KMS-11 (cell line): ENCODE measurements around the gene TRIP12.

Source experiments
- H2AFZ ChIP-seq: fragments of 200-600 bp; sonication (generic); 2 replicates; pipeline ENCODE4 v1.6.1; 2016; ENCODE audit warnings: antibody characterized with exemption, mixed run types, low read depth
- H3K27ac ChIP-seq: fragments of 200-600 bp; sonication (generic); 2 replicates; pipeline ENCODE4 v1.6.1; 2016; ENCODE audit warnings: mild to moderate bottlenecking, mixed run types
- H3K27me3 ChIP-seq: fragments of 200-600 bp; sonication (generic); 2 replicates; pipeline ENCODE4 v1.6.1; 2017; ENCODE audit warnings: mild to moderate bottlenecking, low read depth, mixed run types, moderate library complexity; ENCODE audit not compliant: insufficient read depth
- H3K36me3 ChIP-seq: fragments of 200-600 bp; sonication (generic); 2 replicates; pipeline ENCODE4 v1.6.1; 2017; ENCODE audit warnings: mild to moderate bottlenecking, mixed run types; ENCODE audit not compliant: insufficient read depth
- H3K4me1 ChIP-seq: fragments of 200-600 bp; sonication (generic); 2 replicates; pipeline ENCODE4 v1.6.1; 2016; ENCODE audit warnings: mild to moderate bottlenecking, low read depth, mixed run types; ENCODE audit not compliant: poor library complexity, severe bottlenecking
- H3K4me2 ChIP-seq: fragments of 200-600 bp; sonication (generic); 2 replicates; pipeline ENCODE4 v1.7.0; 2016; ENCODE audit warnings: mild to moderate bottlenecking, mixed run types
- H3K4me3 ChIP-seq: fragments of 200-600 bp; sonication (generic); IDR thresholded peaks from 2 replicates; pipeline ENCODE4 v1.6.1; 2017; ENCODE audit warnings: low read depth, low read length, mixed read lengths; ENCODE audit not compliant: insufficient read depth
- H3K79me2 ChIP-seq: fragments of 200-600 bp; sonication (generic); 2 replicates; pipeline ENCODE4 v1.6.1; 2016; ENCODE audit warnings: low read depth, mixed run types; ENCODE audit not compliant: insufficient read depth
- H3K9ac ChIP-seq: fragments of 200-600 bp; sonication (generic); 2 replicates; pipeline ENCODE4 v1.6.1; 2016; ENCODE audit warnings: mild to moderate bottlenecking, mixed run types
- H4K20me1 ChIP-seq: fragments of 200-600 bp; sonication (generic); 2 replicates; pipeline ENCODE4 v1.6.1; 2016; ENCODE audit warnings: mild to moderate bottlenecking, mixed run types; ENCODE audit not compliant: insufficient read depth
- TF ChIP-seq, protein P1 (sequence below): fragments of 200-600 bp; sonication (generic); conservative IDR thresholded peaks from 2 replicates; pipeline ENCODE4 v1.6.1; 2017; ENCODE audit warnings: low read depth, mild to moderate bottlenecking, antibody characterized with exemption, low read length, moderate library complexity, mixed read lengths

TRIP12 gene

GRCh38 chr2:229815858-229816257, 106.0 kb downstream of the TRIP12 start:
- no peak overlapping the region for H3K27ac ChIP-seq
- no peaks in the 10 kb centered on the region for H3K36me3 ChIP-seq
- no peaks in the 10 kb centered on the region for H3K79me2 ChIP-seq

GRCh38 chr2:229815342-229815741, 106.5 kb downstream of the TRIP12 start:
- H3K79me2 ChIP-seq: no peaks in the 10 kb centered on the region
- H3K27ac ChIP-seq: no peak overlapping the region
- no peak overlapping the region for H3K9ac ChIP-seq
- H3K27me3 ChIP-seq: no peaks in the 10 kb centered on the region
- H4K20me1 ChIP-seq: no peaks in the 10 kb centered on the region
- no peak overlapping the region for H3K4me2 ChIP-seq
- TF ChIP-seq, protein P1, sequence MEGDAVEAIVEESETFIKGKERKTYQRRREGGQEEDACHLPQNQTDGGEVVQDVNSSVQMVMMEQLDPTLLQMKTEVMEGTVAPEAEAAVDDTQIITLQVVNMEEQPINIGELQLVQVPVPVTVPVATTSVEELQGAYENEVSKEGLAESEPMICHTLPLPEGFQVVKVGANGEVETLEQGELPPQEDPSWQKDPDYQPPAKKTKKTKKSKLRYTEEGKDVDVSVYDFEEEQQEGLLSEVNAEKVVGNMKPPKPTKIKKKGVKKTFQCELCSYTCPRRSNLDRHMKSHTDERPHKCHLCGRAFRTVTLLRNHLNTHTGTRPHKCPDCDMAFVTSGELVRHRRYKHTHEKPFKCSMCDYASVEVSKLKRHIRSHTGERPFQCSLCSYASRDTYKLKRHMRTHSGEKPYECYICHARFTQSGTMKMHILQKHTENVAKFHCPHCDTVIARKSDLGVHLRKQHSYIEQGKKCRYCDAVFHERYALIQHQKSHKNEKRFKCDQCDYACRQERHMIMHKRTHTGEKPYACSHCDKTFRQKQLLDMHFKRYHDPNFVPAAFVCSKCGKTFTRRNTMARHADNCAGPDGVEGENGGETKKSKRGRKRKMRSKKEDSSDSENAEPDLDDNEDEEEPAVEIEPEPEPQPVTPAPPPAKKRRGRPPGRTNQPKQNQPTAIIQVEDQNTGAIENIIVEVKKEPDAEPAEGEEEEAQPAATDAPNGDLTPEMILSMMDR: no peak
- peaks cover 7% of the 10 kb centered on the region for H3K4me1 ChIP-seq
- no peak overlapping the region for H3K4me3 ChIP-seq
- H2AFZ ChIP-seq: no peak overlapping the region
- H3K36me3 ChIP-seq: no peaks in the 10 kb centered on the region

More at GRCh38 chr2:229815858-229816257, 106.0 kb downstream of the TRIP12 start:
- no peaks in the 10 kb centered on the region for H4K20me1 ChIP-seq
- no peak overlapping the region for H3K4me2 ChIP-seq
- peaks cover 12% of the 10 kb centered on the region for H3K4me1 ChIP-seq
- no peak overlapping the region for H3K9ac ChIP-seq
- TF ChIP-seq, protein P1: no peak
- H2AFZ ChIP-seq: no peak overlapping the region
- H3K4me3 ChIP-seq: no peak overlapping the region
- H3K27me3 ChIP-seq: no peaks in the 10 kb centered on the region

- H3K27me3 ChIP-seq: no peaks in the 10 kb centered on the region
- H4K20me1 ChIP-seq: no peaks in the 10 kb centered on the region
- H3K36me3 ChIP-seq: no peaks in the 10 kb centered on the region; the same call in 1 of the 2 replicates
- no peak overlapping the region for H3K9ac ChIP-seq
- H3K4me2 ChIP-seq: no peak overlapping the region
- TF ChIP-seq, protein P1: no peak
- H3K79me2 ChIP-seq: no peaks in the 10 kb centered on the region
- H3K4me1 ChIP-seq: no peaks in the 10 kb centered on the region
- H3K27ac ChIP-seq: no peak overlapping the region
- no peak overlapping the region for H3K4me3 ChIP-seq
- H2AFZ ChIP-seq: no peak overlapping the region
Measured at GRCh38 chr2:229810786-229811185, 111.0 kb downstream of the TRIP12 start.

- no peaks in the 10 kb centered on the region for H3K79me2 ChIP-seq
- TF ChIP-seq, protein P1: no peak
- no peak overlapping the region for H3K9ac ChIP-seq
- no peaks in the 10 kb centered on the region for H3K27me3 ChIP-seq
- no peaks in the 10 kb centered on the region; the same call in 1 of the 2 replicates for H3K36me3 ChIP-seq
- H3K27ac ChIP-seq: no peak overlapping the region
- no peak overlapping the region for H3K4me2 ChIP-seq
- H2AFZ ChIP-seq: no peak overlapping the region
- H4K20me1 ChIP-seq: no peaks in the 10 kb centered on the region
- peaks cover 16% of the 10 kb centered on the region for H3K4me1 ChIP-seq
- H3K4me3 ChIP-seq: no peak overlapping the region
Measured at GRCh38 chr2:229805559-229805958, 116.2 kb downstream of the TRIP12 start.
